Measurements from ENCODE around the gene RAB8A. TPM values are rescaled to one million over a fixed set of nuclear protein-coding genes. Genes with fewer than 3 reads are reported as not detected.

The RAB8A gene
- total and polyA plus RNA-seq, 9 of the 15 experiments (the other 6 are each of a cell fraction or from before 2014, with no cell fraction given), result 11.2 to 102 (median 53.2) TPM

DNA sequence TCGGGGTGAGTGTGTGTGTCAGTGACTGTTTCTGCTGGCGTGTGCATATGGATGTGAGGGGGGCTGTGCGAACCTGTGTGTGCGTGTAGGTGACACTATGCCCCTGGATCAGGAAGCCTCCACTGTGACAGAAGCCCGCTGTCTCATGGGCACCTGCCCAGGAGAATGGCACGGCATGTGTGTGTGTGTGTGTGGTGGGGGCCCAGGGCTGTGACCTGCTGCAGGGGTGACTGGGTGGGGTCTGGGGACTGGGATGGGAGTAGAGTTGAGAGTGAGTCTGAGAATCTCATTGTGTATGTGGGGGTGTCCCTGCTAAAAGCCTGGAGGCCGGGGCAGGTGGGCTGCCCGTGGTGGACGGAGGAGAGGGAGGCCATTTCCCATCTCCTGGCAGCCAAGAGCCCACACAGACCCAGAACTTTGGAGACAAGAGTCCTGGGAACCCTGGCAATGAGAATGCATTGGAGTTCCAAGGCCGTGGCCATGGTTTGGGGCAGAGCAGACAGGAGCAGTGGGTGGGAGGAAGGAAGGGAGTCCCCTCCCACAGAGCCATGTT is 41.8 kb upstream of the RAB8A start (continued):
- TF ChIP-seq ZNF76 (CRISPR knock-in tag; IDR thresholded peaks at IDR 0.05; ENCODE audit: borderline replicate concordance) (no peak), JUND (IDR thresholded peaks at IDR 0.05; ENCODE audit: borderline replicate concordance, low read depth, low read length) (no peak), JUND (tag; IDR thresholded peaks at IDR 0.05; ENCODE audit: borderline replicate concordance, low read depth, low read length) (no peak), ZNF431 (CRISPR knock-in tag; IDR thresholded peaks at IDR 0.05) (no peak), PTBP1 (IDR thresholded peaks at IDR 0.05; ENCODE audit: low read depth, low read length) (no peak), MBD2 (IDR thresholded peaks at IDR 0.05; ENCODE audit: borderline replicate concordance, low read depth) (no peak), CREB1 (IDR thresholded peaks at IDR 0.05) (no peak), CREB1 (CRISPR knock-in tag; IDR thresholded peaks at IDR 0.05) (0 out of 2 replicates have a peak, but pooled peaks have one; percentile 16), ASH1L (IDR thresholded peaks at IDR 0.05; ENCODE audit: borderline replicate concordance, low read depth, partially characterized antibody) (no peak), MYNN (IDR thresholded peaks at IDR 0.05) (0 out of 2 replicates have a peak, but pooled peaks have one; percentile 3), MYNN (CRISPR knock-in tag; IDR thresholded peaks at IDR 0.05) (no peak), SP2 (IDR thresholded peaks at IDR 0.05; ENCODE audit: extremely low read depth, low read depth, low read length, poor library complexity, severe bottlenecking) (no peak), ZEB2 (IDR thresholded peaks at IDR 0.05) (no peak), PTRF (tag; IDR thresholded peaks at IDR 0.05) (no peak), RB1 (IDR thresholded peaks at IDR 0.05; ENCODE audit: low read depth) (no peak), ZNF75A (CRISPR knock-in tag; IDR thresholded peaks at IDR 0.05) (no peak), ZNF282 (CRISPR knock-in tag; IDR thresholded peaks at IDR 0.05) (no peak), BACH1 (tag; IDR thresholded peaks at IDR 0.05) (no peak)
- TF ChIP-seq, protein P1, sequence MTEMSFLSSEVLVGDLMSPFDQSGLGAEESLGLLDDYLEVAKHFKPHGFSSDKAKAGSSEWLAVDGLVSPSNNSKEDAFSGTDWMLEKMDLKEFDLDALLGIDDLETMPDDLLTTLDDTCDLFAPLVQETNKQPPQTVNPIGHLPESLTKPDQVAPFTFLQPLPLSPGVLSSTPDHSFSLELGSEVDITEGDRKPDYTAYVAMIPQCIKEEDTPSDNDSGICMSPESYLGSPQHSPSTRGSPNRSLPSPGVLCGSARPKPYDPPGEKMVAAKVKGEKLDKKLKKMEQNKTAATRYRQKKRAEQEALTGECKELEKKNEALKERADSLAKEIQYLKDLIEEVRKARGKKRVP (CRISPR knock-in tag; IDR thresholded peaks at IDR 0.05), result no peak
- TF ChIP-seq, protein P2, sequence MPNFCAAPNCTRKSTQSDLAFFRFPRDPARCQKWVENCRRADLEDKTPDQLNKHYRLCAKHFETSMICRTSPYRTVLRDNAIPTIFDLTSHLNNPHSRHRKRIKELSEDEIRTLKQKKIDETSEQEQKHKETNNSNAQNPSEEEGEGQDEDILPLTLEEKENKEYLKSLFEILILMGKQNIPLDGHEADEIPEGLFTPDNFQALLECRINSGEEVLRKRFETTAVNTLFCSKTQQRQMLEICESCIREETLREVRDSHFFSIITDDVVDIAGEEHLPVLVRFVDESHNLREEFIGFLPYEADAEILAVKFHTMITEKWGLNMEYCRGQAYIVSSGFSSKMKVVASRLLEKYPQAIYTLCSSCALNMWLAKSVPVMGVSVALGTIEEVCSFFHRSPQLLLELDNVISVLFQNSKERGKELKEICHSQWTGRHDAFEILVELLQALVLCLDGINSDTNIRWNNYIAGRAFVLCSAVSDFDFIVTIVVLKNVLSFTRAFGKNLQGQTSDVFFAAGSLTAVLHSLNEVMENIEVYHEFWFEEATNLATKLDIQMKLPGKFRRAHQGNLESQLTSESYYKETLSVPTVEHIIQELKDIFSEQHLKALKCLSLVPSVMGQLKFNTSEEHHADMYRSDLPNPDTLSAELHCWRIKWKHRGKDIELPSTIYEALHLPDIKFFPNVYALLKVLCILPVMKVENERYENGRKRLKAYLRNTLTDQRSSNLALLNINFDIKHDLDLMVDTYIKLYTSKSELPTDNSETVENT (CRISPR knock-in tag; IDR thresholded peaks at IDR 0.05), result 0 out of 2 replicates have a peak, but pooled peaks have one; percentile 23
- TF ChIP-seq, protein P3, sequence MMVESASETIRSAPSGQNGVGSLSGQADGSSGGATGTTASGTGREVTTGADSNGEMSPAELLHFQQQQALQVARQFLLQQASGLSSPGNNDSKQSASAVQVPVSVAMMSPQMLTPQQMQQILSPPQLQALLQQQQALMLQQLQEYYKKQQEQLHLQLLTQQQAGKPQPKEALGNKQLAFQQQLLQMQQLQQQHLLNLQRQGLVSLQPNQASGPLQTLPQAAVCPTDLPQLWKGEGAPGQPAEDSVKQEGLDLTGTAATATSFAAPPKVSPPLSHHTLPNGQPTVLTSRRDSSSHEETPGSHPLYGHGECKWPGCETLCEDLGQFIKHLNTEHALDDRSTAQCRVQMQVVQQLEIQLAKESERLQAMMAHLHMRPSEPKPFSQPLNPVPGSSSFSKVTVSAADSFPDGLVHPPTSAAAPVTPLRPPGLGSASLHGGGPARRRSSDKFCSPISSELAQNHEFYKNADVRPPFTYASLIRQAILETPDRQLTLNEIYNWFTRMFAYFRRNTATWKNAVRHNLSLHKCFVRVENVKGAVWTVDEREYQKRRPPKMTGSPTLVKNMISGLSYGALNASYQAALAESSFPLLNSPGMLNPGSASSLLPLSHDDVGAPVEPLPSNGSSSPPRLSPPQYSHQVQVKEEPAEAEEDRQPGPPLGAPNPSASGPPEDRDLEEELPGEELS (CRISPR knock-in tag; IDR thresholded peaks at IDR 0.05; ENCODE audit: borderline replicate concordance), result no peak
- TF ChIP-seq, protein P4, sequence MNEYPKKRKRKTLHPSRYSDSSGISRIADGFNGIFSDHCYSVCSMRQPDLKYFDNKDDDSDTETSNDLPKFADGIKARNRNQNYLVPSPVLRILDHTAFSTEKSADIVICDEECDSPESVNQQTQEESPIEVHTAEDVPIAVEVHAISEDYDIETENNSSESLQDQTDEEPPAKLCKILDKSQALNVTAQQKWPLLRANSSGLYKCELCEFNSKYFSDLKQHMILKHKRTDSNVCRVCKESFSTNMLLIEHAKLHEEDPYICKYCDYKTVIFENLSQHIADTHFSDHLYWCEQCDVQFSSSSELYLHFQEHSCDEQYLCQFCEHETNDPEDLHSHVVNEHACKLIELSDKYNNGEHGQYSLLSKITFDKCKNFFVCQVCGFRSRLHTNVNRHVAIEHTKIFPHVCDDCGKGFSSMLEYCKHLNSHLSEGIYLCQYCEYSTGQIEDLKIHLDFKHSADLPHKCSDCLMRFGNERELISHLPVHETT (CRISPR knock-in tag; conservative IDR thresholded peaks at IDR 0.05 in 1 of 2, IDR thresholded peaks at IDR 0.05 in 1 of 2), result peak in 1 of 2 experiments; percentile 33; a peak in 1 of 4 replicates
- TF ChIP-seq, protein P5, sequence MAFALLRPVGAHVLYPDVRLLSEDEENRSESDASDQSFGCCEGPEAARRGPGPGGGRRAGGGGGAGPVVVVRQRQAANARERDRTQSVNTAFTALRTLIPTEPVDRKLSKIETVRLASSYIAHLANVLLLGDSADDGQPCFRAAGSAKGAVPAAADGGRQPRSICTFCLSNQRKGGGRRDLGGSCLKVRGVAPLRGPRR (CRISPR knock-in tag; IDR thresholded peaks at IDR 0.05), result no peak
